M059J (cell line): ENCODE data around the gene MOB3B. TPM values are rescaled to one million over a fixed set of nuclear protein-coding genes. Genes with fewer than 3 reads are reported as not detected.
"Not testable (repeated sequence)": the region's sequence is repeated elsewhere in the genome, so short reads cannot be mapped to it uniquely, and the experiment has no call there.

ENCODE experiments used
- DNase-seq: peaks from one replicate; pipeline ENCODE4 v3.0.0-alpha.2; 2012; ENCODE audit warnings: low read depth
- total RNA-seq: library from RNA; depleted of rRNA; stranded (reverse); fragments of >200 nt; shearing (Covaris generic); gene quantifications from 2 replicates; pipeline ENCODE4 v1.2.3, GENCODE V29; 2014

MOB3B gene
- total RNA-seq, 1 experiment from 2014 or later: 0.15 TPM

DNA sequence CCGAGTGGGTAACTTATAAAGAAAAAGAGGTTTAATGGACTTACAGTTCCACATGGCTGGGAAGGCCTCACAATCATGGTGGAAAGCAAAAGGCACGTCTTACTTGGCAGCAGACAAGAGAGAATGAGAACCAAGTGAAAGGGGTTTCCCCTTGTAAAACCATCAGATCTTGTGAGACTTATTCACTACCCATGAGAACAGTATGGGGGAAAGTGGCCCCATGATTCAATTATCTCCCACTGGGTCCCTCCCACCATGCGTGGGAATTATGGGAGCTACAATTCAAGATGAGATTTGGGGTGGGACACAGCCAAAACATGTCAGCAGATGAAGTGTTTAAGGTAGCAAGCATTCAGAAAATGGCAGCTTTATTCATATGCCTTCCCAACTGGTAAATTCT lies 81.3 kb downstream of the MOB3B start:
- DNase-seq: not testable (repeated sequence)

DNA sequence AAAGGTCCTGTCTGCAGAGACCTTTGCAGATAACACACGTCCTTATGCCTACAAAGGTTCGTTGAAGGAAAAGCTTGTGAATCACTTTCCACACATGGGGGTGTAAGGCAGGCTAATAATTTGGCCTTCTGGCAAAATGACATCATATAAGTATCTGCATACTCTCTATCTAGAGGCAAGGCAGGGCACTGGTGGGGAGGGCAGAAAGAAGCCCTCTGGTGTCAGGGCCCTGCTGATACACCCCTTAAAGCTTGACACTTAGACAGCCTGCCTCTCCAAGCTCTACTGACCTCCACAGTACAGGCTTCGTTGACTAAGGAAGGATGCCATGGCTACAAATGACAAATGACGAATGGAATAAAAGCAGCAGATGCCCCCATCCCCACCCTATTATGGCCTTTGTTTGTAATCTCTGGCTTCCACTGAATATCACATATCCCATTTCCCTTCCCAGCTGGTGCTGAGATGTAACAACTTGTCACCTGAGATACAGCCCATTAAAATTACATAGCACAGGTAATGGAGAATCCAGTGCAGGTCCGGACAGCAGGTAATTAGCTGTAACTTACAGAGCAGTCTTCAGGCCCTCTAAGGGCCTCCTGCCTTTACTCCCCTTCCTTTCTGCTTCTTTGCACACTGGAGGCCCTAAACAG lies 82.5 kb downstream of the MOB3B start:
- DNase-seq: no peak

DNA sequence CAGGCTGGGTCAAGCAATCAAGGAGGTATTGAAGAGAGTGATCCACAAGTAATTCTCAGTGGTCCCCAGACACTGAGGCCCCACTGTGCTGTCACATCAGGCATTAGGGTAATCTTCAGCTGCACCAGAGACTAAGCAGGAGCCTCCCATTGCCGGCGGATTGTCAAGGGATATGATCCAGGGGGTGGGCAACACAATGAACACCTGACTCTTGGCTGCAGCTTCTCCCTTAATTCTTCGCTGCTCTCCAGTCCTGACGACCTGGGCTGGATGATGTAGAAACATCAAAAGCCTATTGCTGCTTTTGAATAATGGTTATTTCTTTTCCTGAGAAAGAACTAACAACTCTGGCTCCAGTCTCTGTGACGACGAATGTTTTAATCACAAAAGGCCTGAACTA lies 83.9 kb downstream of the MOB3B start:
- DNase-seq: no peak

DNA sequence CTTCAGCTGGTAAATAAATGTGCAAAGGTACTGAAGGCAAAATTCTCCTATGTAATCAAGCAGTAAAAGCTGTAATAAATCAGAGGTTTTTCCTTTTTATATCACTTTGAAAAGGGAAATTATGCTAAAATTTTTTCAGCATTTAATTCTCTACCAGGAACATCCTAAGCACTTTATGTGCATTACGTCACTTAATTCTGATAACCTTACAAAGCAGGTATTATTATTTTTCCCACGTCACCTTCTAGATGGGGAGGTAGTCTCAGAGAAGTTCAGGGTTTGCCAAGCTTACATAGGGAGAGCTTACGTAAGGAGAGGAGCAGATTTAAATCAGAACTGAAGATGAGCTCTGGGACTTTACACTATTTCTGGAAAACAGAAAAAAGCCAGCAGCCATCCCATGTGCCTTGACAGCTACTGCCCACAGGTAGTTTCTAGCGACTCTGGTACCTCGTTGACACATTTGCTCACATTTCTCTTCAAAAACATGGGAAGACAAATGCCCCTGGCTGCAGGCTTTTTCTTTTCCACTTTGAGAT lies 84.5 kb downstream of the MOB3B start:
- DNase-seq: no peak

DNA sequence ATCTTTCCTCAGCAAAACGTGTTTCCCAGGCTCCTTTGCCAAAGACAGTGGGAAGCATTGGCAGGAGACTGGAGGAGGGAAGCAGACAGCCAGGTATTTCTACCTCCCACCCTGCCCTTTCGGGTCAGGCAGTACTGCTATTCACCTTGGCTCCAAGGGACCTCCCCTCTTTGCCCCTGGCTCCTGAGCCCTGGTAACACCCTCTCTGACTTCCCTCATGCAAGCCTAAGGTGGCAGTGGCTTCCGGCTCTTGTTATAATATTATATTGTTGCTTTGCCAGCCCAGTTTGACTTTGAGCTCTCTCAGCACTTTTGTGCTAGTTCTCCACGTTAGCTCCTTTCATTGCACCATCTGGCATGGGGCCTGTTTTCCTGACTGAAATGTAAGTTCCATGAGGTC lies 87.2 kb downstream of the MOB3B start:
- no peak for DNase-seq

DNA sequence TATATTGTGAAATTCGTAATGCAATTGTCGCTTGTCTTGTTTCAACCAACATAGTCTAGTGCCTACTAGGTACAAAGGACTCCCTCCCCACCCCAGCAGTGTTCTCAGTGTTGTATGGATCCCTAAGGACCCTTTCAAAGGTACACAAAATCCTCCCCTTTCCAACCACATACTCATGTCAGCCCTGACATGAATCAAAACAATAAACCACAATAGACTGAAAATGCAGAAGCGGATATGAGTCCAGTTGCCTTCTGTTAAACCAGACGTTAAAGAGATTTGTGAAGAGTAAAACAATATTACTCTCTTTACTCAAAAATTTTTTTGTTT lies 87.9 kb downstream of the MOB3B start:
- DNase-seq: no peak

DNA sequence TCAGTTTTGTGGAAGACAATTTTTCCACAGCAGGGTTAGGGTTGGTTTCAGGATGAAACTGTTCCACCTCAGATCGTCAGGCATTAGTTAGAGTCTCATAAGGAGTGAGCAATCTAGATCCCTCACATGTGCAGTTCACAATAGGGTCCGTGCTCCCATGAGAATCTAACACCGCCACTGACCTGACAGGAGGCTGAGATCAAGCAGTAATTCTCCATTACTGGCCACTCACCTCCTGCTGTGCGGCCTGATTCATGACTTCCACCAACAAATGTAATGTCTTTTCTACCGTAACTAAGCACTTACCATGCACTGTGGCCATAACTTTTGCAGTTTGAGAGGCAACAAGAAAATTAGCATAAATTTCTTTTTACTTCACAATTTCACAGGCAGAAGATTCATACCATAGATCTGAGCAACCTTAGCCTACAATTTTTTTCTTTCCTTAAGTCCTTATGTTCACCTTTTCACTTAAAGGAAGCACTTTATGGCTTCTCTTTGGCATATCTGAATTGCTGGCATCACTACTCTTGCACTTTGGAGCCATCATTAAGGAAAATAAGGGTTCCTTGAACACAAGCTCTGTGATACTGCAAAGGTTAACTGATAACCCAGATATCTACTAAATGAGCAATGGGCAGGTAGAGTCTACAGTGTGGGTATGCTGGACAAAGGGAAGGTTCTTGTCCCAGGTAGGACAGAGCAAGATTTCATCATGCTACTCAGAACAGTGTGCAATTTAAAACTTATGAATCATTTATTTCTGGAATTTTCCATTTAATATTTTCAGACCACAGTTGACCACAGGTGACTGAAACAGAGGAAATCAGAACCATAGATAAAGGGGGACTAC lies 88.5 kb downstream of the MOB3B start:
- DNase-seq: no peak

DNA sequence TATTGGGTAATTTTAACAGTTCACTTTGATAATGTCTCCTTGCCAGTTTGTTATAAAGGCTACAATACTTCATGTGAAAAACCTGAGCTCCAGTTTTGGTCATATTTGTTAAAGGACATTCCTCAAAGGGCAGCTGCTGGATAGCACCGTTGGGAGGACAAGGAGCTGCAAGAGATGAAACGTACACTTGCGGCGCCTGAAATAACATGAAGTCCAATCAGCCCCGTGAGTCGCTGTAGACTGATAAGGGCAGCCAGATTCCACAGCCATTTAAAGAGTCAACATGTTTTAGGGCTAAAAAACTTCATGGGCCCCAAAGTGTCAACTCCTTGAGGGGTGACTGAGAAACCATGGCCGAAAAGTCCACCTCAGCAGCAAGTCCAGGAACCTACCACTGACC lies 91.1 kb downstream of the MOB3B start:
- no peak for DNase-seq

DNA sequence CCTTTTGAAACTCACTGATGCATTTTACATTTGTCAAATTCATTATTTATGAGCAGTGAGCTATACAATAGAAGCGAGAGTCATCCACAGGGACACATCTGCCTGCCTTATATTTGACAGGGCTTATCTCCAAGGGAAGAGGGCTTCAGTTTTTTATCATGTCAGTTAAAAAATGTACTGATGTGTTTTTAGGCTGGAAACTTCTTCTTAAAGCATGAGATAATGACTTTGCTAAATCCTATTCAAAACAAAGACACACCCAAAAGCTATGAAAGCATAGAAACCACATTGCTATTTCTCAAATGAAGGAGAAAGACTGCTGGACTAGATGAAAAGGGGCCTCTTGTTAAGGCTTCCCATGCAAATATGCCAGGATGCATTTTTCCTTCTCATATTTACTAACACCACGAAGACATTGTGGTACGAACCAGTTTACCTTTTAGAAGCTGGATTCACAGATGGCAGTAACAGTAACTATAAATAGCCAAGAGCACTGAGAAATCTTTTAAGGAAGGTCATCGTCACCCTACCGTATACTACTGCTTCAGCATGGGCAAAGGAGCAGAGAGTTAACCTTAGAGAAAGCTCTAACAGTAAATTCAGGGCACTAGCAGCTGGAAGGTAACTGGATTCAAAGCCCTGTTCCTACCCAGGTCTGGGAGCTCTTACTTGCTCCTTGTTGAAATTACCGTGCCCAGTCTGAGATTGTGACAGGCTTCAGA lies 91.8 kb downstream of the MOB3B start:
- no peak for DNase-seq

DNA sequence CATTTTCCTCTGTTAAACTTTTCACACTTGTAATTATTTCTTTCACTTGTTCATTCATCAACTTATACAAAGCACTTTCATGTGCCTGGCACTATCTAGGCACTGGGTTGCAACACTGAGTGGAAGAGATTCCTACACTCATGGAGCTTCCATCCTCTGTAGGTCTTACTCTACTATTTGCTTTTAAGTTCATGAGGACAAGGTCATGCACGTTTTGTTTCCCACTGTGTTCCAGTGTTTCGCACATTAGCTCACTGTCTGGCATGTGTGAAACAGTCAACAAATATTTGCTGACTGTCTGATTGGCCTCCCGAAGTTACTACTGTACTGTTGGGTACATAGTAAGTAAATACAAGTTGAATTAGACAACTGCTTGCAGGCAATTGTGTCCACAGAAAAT lies 93.4 kb downstream of the MOB3B start:
- DNase-seq: no peak

DNA sequence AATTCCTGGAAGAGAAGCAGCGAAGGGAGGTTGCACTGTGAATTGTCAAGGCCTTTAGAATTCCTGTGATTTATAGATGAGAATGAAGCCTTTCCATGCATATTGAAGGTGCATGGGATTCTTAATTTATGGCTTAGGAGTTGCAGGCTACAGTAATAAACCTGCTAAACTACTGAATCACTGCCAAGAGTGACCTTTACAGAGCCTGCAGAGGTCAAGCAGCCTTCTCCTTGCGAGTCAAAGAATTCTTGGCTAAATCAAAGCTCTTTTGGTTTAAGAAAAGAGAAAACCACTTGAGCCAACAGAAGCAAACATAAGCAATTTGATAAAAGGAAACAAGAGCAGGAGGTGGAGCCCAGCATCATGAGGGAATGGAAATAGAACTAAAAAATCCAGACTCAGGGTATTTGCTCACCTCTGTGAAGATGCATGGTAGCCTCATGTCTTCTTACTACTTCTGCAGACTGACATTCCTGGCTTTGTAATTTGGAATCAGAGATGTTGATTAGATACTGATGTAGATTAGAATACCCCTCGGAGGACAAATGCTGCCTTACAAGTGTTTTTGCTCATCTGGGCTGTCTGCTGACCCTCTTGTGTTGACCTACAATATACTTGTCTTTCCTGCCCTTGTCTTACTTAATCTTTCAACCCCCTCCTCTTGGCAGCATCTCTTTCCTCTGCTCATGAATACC lies 95.8 kb downstream of the MOB3B start:
- DNase-seq: no peak

DNA sequence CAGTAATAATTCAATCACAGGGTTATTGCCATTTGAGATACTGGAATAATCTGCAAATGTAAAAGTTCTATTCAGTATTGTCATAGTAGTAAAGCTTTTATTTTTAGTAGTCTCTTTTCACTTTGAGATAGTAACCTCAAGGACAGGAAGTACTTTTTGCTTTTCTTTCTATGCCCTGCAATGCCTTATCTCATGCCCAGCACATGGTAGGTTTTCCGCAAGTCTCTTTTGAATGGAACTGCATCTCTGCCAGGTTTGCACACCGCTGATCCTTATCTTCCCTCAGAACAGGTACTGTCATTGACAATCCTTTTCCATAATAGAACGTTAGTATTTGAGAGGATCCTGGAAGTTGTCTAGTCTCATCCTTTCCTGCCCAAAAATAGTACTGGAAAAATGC lies 97.3 kb downstream of the MOB3B start:
- no peak for DNase-seq

DNA sequence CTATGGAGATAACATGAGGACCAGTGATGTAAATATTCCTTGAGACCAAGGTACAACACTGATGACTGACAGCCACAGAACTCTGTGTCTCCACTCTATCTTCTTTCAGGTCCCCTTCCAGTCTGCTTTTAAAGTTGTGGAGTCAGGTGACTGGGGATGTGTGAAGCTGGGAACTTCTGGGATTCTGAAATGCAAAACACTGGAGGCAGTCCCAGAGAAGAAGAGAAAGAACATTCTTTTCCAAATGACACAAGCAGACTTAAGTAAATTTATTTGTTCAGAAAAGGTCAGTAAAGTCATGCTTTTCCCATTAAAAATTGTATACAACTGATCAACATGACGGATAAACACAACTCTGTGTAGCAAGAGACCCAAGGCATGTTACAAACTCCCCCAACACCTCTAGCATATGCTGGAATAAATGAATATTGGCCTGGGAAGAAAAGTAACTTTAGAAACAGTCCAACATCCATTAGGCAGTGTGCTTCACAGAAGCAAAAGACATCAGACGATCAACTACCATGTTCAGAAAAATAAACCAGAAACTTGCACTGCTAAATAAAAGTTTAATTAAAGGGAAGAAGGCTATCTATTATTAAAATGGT lies 98.0 kb downstream of the MOB3B start:
- no peak for DNase-seq

DNA sequence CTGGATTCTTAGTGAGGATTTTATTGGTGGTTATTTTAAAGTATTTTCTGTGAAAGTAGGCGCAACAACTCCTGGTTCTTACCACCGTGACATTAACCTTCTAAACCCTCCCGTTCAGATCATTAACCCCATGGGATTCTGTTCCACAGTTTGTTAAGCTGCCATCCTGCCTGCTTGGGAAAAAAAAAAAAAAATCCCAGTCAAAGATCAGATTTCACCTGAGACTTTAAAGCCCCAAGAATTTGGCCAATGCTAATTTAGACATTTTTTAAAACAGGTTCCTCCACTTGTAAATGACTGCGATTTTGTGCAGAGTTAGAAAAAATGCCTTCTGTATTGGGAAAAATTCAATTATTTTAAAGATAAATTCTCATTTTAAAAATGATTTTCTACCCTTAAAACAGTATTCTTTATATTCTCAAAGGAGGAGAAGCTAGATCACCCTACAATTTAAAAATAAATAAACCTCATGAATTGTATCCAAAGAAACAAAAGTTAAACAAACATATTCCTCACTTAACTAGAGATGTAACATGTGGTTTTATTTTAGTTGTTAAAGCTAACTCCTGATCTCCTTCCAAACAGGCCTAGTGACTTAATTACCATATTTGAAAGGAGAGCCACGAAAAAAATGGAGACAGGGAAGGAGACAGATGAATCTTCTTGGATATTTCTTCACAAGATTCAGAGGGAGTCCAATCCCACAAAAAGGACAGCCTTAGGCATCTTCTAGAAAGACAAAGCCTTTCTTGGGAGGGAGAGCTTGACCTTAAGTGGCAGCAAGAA lies 98.7 kb downstream of the MOB3B start:
- no peak for DNase-seq

DNA sequence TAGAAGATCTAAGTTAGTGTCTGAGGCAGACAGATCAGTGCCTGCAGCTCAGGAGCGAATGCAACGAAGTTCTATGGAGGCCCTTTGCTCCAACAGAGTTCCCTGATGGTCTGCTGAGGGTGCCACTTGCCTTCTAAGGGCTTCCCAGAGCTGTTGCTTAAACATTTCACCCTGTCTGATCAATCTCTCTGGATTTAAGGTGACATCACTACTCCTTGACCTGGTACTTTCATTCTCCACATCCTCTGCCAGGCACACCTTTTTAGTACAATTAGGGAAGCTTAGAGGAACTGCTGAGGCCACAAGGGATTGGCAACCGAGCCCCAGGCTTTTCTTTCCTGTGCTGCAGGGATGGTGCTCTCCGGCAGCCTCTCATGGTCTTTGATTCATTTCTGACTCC lies 99.7 kb downstream of the MOB3B start:
- no peak for DNase-seq

DNA sequence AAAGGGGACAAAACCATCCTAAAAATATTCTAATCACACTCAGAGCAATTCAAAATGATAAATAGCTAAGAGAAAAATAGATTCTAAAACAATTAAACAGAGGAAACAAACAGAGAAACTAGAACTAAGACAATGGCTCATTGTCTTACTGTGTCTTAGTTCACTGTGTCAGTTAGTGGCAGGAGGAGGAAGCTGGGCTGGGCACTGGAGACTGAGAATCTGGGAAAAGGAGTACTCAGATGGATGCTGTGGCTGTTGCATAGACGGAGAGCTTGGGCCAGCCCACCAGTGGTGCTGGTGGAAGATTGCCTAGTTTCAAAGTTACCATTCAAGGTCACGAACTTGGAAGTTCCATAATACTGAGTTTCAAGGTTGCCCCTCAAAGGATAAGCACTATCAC lies 100.2 kb downstream of the MOB3B start:
- DNase-seq: no peak

DNA sequence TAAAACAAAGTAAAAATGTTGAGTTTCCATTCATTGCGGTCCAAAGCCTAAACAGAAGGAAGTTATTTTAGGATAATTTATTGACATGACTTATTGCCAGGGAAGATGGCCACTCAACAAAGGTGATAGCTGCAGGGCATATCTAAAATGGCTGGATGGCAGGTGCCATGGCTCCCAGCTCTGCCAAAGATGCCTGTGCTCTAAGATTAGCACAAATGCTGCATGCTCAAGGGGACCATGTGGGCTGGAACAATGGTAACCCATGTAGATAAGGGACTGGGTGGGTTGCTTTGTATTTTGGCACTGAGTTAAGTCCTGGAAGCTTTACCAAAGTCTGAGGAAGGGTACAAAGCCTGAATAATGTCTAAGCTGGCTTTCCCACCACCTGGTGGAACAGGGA lies 101.1 kb downstream of the MOB3B start:
- DNase-seq: no peak

DNA sequence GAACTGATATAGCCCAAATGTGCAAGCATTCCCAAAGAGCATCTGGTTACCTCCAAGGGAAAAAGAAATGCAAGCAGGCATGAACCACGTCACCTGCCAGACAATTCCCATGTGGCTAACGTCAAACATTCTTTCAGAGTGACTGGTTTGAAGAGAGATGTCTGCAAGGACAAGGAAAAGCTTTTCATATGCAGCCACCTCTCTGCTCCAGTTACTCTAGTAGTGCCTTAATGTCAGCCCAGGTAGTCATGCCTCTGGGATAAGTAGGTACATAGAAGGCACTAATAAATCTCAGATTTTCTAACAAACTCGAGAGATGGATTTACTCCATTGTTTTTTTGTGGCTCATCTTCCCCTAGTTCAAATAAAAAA lies 102.4 kb downstream of the MOB3B start:
- DNase-seq: peak; percentile 84

DNA sequence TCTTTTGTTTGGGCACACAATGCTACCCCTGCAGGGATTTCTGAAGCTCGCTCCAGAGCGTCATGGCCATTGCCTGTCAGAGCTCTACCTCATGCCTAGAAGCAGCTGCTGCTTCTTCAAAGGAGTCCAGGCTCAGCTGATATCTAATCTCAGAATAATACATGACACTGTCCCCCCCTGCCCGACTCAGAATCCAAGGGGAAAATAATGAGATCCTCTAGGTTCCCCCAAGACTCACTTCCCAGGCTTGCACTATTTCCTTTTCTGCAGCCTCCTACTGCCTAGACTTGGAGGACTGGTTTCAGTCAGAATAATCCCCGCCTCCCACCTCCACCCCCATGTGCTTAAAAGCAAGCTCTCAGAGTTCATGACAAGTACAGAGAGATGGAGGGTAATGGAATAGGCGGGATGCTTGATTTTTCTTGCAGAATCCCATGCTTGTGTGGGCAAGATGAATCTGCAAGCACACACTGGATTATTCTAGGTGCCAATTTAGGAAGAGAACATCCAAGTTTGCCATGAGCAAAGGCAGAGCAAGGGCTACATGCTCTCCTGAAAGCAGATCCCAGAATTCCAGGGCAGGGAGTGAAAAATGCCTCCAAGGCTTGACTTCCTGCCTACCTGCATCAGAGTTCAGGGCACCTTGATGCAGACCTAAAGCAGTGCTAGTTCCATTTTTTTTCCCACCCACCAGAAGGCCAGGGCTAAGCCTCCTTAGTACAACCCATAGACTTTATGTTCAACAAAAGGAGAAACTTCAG lies 102.9 kb downstream of the MOB3B start:
- no peak for DNase-seq

DNA sequence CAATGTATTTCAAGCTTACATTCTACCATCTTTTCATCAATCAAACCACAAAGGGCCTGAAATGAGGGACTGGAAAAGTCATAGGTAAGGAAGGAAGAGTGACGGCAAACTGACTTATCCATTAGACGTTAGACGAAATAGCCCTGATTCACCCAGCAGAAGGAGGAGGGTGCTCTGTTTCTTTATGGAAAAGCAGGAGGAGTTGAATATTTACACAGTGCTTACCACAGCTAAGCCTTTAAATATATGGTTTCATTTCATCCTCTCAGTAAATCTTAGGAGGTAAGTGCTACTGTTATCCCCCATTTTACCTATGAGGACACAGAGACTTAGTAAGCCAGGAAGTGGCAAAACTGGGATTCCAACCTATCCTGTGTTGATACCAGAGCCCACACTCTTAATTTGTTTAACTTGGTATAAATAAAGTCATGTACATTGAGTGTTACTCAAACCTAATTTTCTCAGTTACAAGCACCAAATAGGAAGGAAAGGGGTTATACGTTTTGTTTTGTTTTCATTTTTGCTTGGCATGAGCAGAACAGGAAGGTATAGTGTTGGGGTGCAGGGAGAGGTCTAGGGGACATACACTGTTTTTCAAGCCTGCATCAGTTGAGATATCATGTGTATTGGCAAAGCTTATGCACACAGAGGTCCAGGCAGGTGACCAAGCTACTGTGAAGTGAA lies 103.6 kb downstream of the MOB3B start:
- no peak for DNase-seq
